HG02973 (cell line): ENCODE data around the gene NECAB3.

ENCODE experiments used
- ATAC-seq: cut with Tn5 transposase; IDR thresholded peaks from one replicate; pipeline ENCODE4 v1.9.1; 2021; ENCODE audit warnings: moderate library complexity; ENCODE audit not compliant: unreplicated experiment

Gene NECAB3

GRCh38 chr20:33679758-33680485, 5.7 kb upstream of the NECAB3 start:
- no peak for ATAC-seq

GRCh38 chr20:33677991-33678702, 3.9 kb upstream of the NECAB3 start:
- ATAC-seq: no peak

GRCh38 chr20:33676652-33677645, 2.7 kb upstream of the NECAB3 start:
- no peak for ATAC-seq

GRCh38 chr20:33676121-33676520, 1.9 kb upstream of the NECAB3 start:
- ATAC-seq: no peak

- no peak for ATAC-seq
Observed at GRCh38 chr20:33675136-33675959, 1.1 kb upstream of the NECAB3 start.

- no peak for ATAC-seq
Observed at GRCh38 chr20:33673410-33674293, 576 bp downstream of the NECAB3 start.

- no peak for ATAC-seq
Observed at GRCh38 chr20:33673114-33673409, 1.2 kb downstream of the NECAB3 start.

- ATAC-seq: no peak
Observed at GRCh38 chr20:33672426-33673113, 1.7 kb downstream of the NECAB3 start.

- no peak for ATAC-seq
Observed at GRCh38 chr20:33671573-33672288, 2.5 kb downstream of the NECAB3 start.

GRCh38 chr20:33670715-33671499, 3.3 kb downstream of the NECAB3 start:
- no peak for ATAC-seq

GRCh38 chr20:33669873-33670640, 4.2 kb downstream of the NECAB3 start:
- ATAC-seq: no peak

GRCh38 chr20:33669224-33669623, 5.0 kb downstream of the NECAB3 start:
- ATAC-seq: no peak

GRCh38 chr20:33668466-33669155, 5.6 kb downstream of the NECAB3 start:
- no peak for ATAC-seq

- no peak for ATAC-seq
Observed at GRCh38 chr20:33667676-33668465, 6.4 kb downstream of the NECAB3 start.

GRCh38 chr20:33667245-33667675, 7.0 kb downstream of the NECAB3 start:
- ATAC-seq: peak; percentile 2
